22Rv1 (cell line): ENCODE measurements around the gene NRIP3.

Experiments
- H3K27ac ChIP-seq: fragments of 450-650 bp; 2 replicates; pipeline ENCODE4 v1.5.1; 2017
- ZFX ChIP-seq: fragments of 450-650 bp; IDR thresholded peaks from 2 replicates; pipeline ENCODE4 v1.6.1; 2017; ENCODE audit warnings: antibody characterized with exemption, borderline replicate concordance
- TF ChIP-seq, protein P1 (sequence below): fragments of 450-650 bp; IDR thresholded peaks from 2 replicates; pipeline ENCODE4 v1.5.1; 2017; ENCODE audit warnings: mild to moderate bottlenecking

Gene NRIP3

DNA sequence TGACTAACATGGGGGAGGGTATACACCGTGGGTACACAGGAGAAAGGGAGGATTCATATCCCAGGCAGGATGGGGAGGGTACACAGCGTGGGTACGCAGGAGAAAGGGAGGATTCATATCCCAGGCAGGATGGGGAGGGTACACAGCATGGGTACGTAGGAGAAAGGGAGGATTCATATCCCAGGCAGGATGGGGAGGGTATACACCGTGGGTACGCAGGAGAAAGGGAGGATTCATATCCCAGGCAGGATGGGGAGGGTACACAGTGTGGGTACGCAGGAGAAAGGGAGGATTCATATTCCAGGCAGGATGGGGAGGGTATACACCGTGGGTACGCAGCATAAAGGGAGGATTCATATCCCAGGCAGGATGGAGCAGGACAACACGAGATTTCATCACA is 36.6 kb upstream of the NRIP3 start:
- no peak for TF ChIP-seq ZFX
- TF ChIP-seq, protein P1, sequence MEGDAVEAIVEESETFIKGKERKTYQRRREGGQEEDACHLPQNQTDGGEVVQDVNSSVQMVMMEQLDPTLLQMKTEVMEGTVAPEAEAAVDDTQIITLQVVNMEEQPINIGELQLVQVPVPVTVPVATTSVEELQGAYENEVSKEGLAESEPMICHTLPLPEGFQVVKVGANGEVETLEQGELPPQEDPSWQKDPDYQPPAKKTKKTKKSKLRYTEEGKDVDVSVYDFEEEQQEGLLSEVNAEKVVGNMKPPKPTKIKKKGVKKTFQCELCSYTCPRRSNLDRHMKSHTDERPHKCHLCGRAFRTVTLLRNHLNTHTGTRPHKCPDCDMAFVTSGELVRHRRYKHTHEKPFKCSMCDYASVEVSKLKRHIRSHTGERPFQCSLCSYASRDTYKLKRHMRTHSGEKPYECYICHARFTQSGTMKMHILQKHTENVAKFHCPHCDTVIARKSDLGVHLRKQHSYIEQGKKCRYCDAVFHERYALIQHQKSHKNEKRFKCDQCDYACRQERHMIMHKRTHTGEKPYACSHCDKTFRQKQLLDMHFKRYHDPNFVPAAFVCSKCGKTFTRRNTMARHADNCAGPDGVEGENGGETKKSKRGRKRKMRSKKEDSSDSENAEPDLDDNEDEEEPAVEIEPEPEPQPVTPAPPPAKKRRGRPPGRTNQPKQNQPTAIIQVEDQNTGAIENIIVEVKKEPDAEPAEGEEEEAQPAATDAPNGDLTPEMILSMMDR, result no peak
- no peak overlapping the region for H3K27ac ChIP-seq

DNA sequence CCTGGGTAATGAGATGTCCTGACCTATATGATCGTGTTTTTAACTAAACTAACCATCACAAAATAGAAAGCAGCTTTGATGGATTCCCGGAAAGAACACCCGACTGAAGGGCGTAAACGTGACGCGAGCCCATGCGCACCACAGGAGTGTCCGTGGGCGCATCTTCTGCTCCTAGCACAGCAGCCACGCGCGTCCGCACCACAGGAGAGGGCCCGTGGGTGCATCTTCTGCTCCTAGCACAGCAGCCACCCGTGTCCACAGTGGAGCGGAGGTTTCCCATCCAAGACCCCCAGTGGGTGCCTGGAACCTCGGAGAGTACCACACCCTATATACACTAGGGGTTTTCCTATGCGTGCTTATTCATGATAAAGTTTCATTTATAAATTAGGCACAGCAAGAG is 36.1 kb upstream of the NRIP3 start:
- H3K27ac ChIP-seq, result no peak overlapping the region
- no peak for TF ChIP-seq ZFX
- TF ChIP-seq, protein P1, result no peak

DNA sequence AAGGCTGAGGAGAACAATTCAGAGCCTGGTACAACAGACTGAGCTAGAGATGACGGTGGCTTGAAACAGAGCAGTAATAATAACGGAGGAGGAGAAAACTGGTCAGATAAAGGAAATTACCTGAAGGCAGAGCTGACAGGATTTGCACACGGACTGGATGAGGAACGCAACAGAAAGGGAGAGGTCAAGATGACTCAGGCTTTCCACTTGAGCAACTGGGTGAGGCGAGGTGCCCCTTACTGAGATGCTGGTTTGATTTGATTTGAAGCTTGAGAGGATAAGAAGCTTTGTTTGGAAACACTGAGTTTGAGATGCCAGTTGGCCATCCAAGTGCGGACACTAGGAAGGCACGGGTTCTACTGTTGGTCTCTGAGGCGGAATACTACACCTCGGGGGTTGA is 35.4 kb upstream of the NRIP3 start:
- TF ChIP-seq, protein P1, result no peak
- TF ChIP-seq ZFX, result no peak
- no peak overlapping the region for H3K27ac ChIP-seq

DNA sequence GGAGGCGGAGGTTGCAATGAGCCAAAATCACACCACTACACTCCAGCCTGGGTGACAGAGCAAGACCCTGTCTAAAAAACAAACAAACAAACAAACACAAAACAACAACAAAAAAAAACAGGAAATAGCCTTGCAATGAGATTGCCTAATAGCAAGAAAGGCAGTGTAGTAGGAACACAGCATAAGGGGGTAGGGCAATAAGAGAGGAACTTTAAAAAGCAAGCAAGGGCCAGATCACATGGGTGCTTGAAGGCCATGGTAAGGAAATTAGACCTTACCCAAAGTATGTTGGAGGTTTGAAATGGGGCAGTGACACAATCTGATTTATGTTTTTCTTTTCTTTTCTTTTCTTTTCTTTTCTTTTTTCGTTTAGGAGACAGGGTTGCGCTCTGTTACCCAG is 34.7 kb upstream of the NRIP3 start:
- TF ChIP-seq, protein P1, result no peak
- no peak for TF ChIP-seq ZFX
- no peak overlapping the region for H3K27ac ChIP-seq

DNA sequence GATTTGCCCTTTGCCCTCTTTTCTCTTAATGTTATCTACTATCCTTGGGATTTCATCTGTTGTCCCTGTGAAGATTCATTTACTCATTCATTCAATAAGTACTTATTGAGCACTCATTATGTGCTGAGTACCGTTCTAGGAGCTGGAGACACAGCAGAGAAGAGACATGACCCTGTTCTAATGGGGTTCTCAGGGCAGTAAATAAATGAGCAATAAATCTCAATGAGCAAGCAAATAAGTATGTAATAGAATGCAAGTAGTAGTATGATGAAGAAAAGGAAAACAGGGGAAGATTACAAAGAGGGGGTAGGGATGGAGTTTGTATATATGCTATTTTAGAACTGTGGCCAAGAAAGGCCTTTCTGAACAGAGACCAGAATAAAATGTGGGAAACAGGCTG is 34.2 kb upstream of the NRIP3 start:
- H3K27ac ChIP-seq, result no peak overlapping the region
- TF ChIP-seq, protein P1, result no peak
- TF ChIP-seq ZFX, result no peak

DNA sequence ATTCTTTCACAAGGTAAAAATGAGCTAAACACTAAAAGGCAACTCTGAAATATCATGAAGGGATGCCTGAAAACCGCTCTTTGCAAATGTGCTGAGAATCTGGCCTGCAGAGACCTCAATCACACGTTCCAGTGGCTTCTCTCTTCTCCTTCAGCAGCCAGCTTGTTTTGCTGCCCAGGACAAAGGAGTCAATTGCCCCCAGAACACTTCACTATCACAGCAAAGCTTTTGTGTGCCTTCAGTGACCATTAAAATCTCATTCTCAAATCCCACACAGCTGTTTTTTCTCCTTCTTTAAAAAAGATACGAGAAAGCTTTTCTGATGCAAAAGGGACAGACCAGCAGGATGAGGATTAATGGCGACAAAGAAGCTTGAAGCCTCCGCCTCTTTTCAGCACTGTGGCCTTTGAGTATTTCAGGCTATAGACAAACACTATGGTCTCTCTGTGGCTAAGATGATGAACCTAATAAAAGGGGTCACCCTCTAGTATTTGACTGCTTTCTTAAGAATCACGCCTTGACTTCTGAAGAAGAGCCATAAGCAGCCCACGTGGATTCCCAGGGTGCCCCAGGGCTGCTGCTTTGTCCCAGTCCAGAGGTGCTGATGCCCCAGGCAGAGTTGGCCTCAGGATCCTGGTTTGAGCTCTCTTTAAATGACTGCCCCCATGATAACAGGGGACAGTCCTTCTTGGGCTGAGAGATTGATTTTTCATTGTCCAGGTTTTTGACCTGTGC is 33.4 kb upstream of the NRIP3 start:
- no peak for TF ChIP-seq ZFX
- TF ChIP-seq, protein P1, result no peak
- no peak overlapping the region for H3K27ac ChIP-seq

DNA sequence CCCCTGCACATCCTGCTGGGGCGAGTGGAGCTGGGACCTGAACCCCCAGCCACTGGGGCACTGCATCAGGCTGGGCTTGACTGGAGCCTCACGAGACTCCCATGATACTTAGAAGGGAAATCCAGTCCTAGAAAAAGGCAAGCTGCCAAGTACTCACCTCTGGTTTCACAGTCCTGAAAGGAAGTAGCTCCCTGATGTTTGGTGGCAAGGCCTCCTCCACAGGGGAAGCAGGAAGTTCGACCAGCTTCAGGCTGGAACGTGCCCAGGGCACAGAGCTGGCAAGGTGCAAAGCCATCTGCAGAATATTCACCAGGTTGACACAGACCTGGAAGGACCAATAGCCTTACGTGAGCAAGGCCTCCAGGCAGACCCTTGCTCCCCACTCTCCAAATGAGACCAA is 26.8 kb upstream of the NRIP3 start:
- TF ChIP-seq, protein P1, result no peak
- TF ChIP-seq ZFX, result no peak
- no peak overlapping the region for H3K27ac ChIP-seq
